A673 (cell line): Measurements from ENCODE around the gene DLG3. TPM values are rescaled to one million over a fixed set of nuclear protein-coding genes. Genes with fewer than 3 reads are reported as not detected.

Experiments
- BruUV-seq: library from RNA; stranded (reverse); fragments of 400-500 nt; replicated peaks from 2 replicates; lab custom pipeline; 2021; lab: Mats Ljungman, UMichigan
- CTCF ChIA-PET: fragments of 300-600 bp; sonication (Branson Sonifier 250); formaldehyde crosslinking; loops from one replicate; lab custom pipeline; 2022; ENCODE audit warnings: antibody characterized with exemption; lab: Charles Lee
- POLR2A ChIA-PET: fragments of 300-600 bp; sonication (Branson Sonifier 250); formaldehyde crosslinking; loops from one replicate; lab custom pipeline; 2022; ENCODE audit warnings: antibody characterized with exemption; ENCODE audit not compliant: low non-redundant PET; lab: Charles Lee
- DNase-seq: peaks from one replicate; pipeline ENCODE4 v3.0.0-alpha.2; 2015; ENCODE audit warnings: low spot score
- H3K27ac ChIP-seq: fragments of 200-600 bp; sonication (generic); 2 replicates; pipeline ENCODE4 v1.5.1; 2016; ENCODE audit warnings: mixed run types, low read depth, mild to moderate bottlenecking, mixed read lengths, antibody characterized with exemption, low read length; ENCODE audit not compliant: poor library complexity, severe bottlenecking
- H3K27me3 ChIP-seq: fragments of 200-600 bp; sonication (generic); replicated peaks from 2 replicates; pipeline ENCODE4 v1.6.1; 2017; ENCODE audit warnings: mixed run types, low read depth, mild to moderate bottlenecking, mixed read lengths, antibody characterized with exemption, low read length; ENCODE audit not compliant: insufficient read depth, poor library complexity
- H3K36me3 ChIP-seq: fragments of 200-600 bp; sonication (generic); 2 replicates; pipeline ENCODE4 v1.6.1; 2016; ENCODE audit warnings: mixed run types, mild to moderate bottlenecking, mixed read lengths, antibody characterized with exemption, low read length; ENCODE audit not compliant: insufficient read depth, poor library complexity, severe bottlenecking
- H3K4me1 ChIP-seq: fragments of 200-600 bp; sonication (generic); 2 replicates; pipeline ENCODE4 v1.6.1; 2017; ENCODE audit warnings: mixed run types, mild to moderate bottlenecking, mixed read lengths, antibody characterized with exemption, low read length; ENCODE audit not compliant: insufficient read depth, poor library complexity, severe bottlenecking
- H3K4me3 ChIP-seq: fragments of 200-600 bp; sonication (generic); 2 replicates; pipeline ENCODE4 v1.5.1; 2016; ENCODE audit warnings: low read depth, mixed run types, mild to moderate bottlenecking, mixed read lengths, low read length; ENCODE audit not compliant: poor library complexity, severe bottlenecking
- H3K9me3 ChIP-seq: fragments of 200-600 bp; sonication (generic); 2 replicates; pipeline ENCODE4 v1.6.1; 2016; ENCODE audit warnings: mixed run types, low read depth, mild to moderate bottlenecking, mixed read lengths, antibody characterized with exemption, low read length; ENCODE audit not compliant: poor library complexity, severe bottlenecking
- CTCF ChIP-seq: fragments of 300-800, 200-600 bp; sonication (generic); conservative IDR thresholded peaks from 2 replicates; pipeline ENCODE4 v1.5.1; 2017; ENCODE audit warnings: low read depth, mild to moderate bottlenecking, antibody characterized with exemption, low read length, moderate library complexity, mixed read lengths
- EZH2 ChIP-seq: fragments of 200-600 bp; sonication (generic); IDR thresholded peaks from 2 replicates; pipeline ENCODE4 v1.6.1; 2017; ENCODE audit warnings: borderline replicate concordance, low read depth, mild to moderate bottlenecking, mixed read lengths, antibody characterized with exemption, low read length; ENCODE audit not compliant: poor library complexity, severe bottlenecking
- intact Hi-C: fragments of 100-400 bp; cut with micrococcal nuclease; formaldehyde crosslinking; loops from one replicate; pipeline ENCODE4 v1.10.0; 2022; ENCODE audit not compliant: unreplicated experiment
- total RNA-seq: library from RNA; stranded (reverse); gene quantifications from 2 replicates; pipeline ENCODE4 v1.2.3, GENCODE V29; 2021

The DLG3 gene
- total RNA-seq, 1 experiment from 2014 or later = 32.8 TPM

DNA sequence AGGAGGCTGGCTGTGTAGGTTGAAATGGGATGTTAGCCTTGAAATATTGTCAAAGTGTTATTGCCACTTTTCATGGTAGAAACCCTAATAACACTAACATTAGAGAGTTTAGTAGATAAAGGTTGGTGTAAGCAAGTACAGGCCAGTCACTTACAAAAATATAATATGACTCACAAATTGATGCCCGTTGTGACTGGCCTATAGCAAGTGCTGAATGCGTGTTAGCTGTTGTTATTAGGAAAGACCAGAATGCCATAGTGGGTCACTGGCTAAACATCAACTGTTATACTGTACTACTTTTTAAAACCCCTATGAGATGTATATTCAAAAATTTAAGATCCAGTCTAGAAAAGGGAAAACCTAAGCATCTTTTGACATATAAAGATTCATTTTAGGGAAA lies 41.9 kb upstream of the DLG3 start:
- DNase-seq = no peak
- intact Hi-C loops = no loop called here
- POLR2A ChIA-PET = no interaction called here
- Histone ChIP-seq H3K36me3 (peaks cover 35% of the 10 kb centered on the region), H3K9me3 (no peaks in the 10 kb centered on the region), H3K4me1 (no peaks in the 10 kb centered on the region), H3K27ac (no peak overlapping the region), H3K4me3 (no peak overlapping the region), H3K27me3 (no peaks in the 10 kb centered on the region)
- CTCF ChIA-PET = no interaction called here
- TF ChIP-seq EZH2 = no peak
- TF ChIP-seq CTCF = no peak
- no TSS peak for BruUV-seq

DNA sequence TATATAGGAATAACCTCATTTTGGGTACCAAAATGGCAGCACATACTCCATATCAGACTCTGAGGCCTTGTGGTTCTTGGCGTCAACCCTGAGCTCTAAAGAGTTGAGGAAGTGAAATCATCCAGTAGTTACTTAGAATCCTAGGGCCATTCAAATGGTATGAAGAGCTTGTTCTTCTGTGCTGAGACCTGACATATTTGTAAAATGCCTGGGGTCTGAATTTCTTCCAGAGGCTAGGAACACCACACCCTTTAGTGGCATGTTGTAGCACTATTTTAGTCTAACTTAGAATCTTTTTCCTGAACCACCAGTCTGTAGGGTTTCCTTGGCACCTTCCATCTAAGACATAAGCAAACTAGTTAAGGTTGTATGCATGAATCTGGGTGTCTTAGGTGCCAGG lies 39.6 kb upstream of the DLG3 start:
- ChIA-PET CTCF (no interaction called here), POLR2A (no interaction called here)
- intact Hi-C loops = no loop called here
- BruUV-seq = no TSS peak
- DNase-seq = no peak
- TF ChIP-seq EZH2 (no peak), CTCF (no peak)
- peaks cover 43% of the 10 kb centered on the region for H3K36me3 ChIP-seq
- H3K9me3 ChIP-seq = no peaks in the 10 kb centered on the region
- no peaks in the 10 kb centered on the region for H3K27me3 ChIP-seq
- H3K4me3 ChIP-seq = no peak overlapping the region
- no peaks in the 10 kb centered on the region for H3K4me1 ChIP-seq
- H3K27ac ChIP-seq = no peak overlapping the region

DNA sequence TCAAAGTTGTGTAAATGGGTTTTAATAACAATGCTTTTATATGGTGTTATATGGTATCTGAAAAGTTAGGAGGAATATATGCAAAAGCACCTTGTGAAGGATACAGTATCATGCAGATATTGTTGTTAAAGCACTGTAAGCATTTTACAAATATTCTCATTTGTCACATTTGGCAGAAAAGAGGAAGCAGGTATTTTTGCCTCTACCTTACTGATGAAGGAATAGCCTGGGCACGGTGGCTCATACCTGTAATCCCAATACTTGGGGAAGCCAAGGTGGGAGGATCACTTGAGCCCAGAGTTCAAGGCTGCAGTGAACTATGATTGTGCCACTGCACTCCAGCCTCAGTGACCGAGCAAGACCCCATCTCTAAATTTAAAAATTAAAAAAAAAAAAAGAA lies 33.7 kb upstream of the DLG3 start:
- no peaks in the 10 kb centered on the region for H3K27me3 ChIP-seq
- CTCF ChIA-PET = no interaction called here
- BruUV-seq = no TSS peak
- TF ChIP-seq CTCF = no peak
- no peak for TF ChIP-seq EZH2
- POLR2A ChIA-PET = no interaction called here
- no peaks in the 10 kb centered on the region for H3K4me1 ChIP-seq
- no peaks in the 10 kb centered on the region for H3K9me3 ChIP-seq
- intact Hi-C loops = no loop called here
- peaks cover 18% of the 10 kb centered on the region for H3K36me3 ChIP-seq
- H3K4me3 ChIP-seq = no peak overlapping the region
- H3K27ac ChIP-seq = no peak overlapping the region
- no peak for DNase-seq
